ACC112 (cell line): ENCODE data around the gene SPDYE6.
"Not testable (repeated sequence)": the region's sequence is repeated elsewhere in the genome, so short reads cannot be mapped to it uniquely, and the experiment has no call there.

Experiments
- H2AFZ ChIP-seq: fragments of 200-600 bp; sonication (generic); one replicate; pipeline ENCODE4 v1.6.0; 2017; ENCODE audit warnings: antibody characterized with exemption, low read length; ENCODE audit not compliant: unreplicated experiment
- H3K27ac ChIP-seq: fragments of 200-600 bp; sonication (generic); 2 replicates; pipeline ENCODE4 v1.5.1; 2014; ENCODE audit warnings: low read depth, mild to moderate bottlenecking, antibody characterized with exemption, low read length, moderate library complexity
- H3K27me3 ChIP-seq: fragments of 200-600 bp; sonication (generic); 2 replicates; pipeline ENCODE4 v1.6.1; 2014; ENCODE audit warnings: mild to moderate bottlenecking, antibody characterized with exemption, low read length, moderate library complexity, mixed read lengths; ENCODE audit not compliant: insufficient read depth
- H3K36me3 ChIP-seq: fragments of 200-600 bp; sonication (generic); 2 replicates; pipeline ENCODE4 v1.6.1; 2016; ENCODE audit warnings: mild to moderate bottlenecking, antibody characterized with exemption, low read length, moderate library complexity, mixed read lengths; ENCODE audit not compliant: insufficient read depth
- H3K4me1 ChIP-seq: fragments of 200-600 bp; sonication (generic); one replicate; pipeline ENCODE4 v1.6.1; 2016; ENCODE audit warnings: low read length, mixed read lengths; ENCODE audit not compliant: insufficient read depth, unreplicated experiment, control insufficient read depth
- H3K4me3 ChIP-seq: fragments of 200-600 bp; sonication (generic); 2 replicates; pipeline ENCODE4 v1.5.1; 2014; ENCODE audit warnings: mild to moderate bottlenecking, low read depth, low read length
- H3K79me2 ChIP-seq: fragments of 200-600 bp; sonication (generic); one replicate; pipeline ENCODE4 v1.6.0; 2016; ENCODE audit warnings: low read length; ENCODE audit not compliant: control insufficient read depth, unreplicated experiment, insufficient read depth

The SPDYE6 gene

DNA sequence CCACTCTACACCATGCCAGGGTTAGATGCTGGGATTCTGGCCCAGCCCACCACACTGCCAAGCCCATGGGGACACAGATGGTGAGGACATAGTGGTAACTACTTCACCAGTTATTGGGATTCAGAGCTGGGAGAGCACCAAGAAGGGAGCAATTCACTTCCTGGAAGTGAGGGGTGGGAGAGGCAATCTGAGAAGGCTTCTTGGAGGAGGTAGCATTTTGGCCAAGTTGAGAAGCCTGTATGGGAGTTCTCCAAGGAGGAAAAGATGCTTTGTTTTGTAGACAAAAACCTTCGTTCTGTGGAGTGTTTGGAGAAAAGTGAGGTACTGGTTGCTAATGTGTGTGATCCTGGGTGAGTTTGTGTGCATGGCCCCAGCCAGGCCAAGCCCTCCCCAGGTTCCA, 36.1 kb upstream of the SPDYE6 start:
- H3K4me3 ChIP-seq, result no peak overlapping the region
- peaks cover 10% of the 10 kb centered on the region for H3K79me2 ChIP-seq
- H3K36me3 ChIP-seq, result peaks cover 6% of the 10 kb centered on the region
- no peak overlapping the region for H3K27ac ChIP-seq
- no peaks in the 10 kb centered on the region for H3K4me1 ChIP-seq
- H2AFZ ChIP-seq, result no peak overlapping the region
- no peaks in the 10 kb centered on the region for H3K27me3 ChIP-seq

DNA sequence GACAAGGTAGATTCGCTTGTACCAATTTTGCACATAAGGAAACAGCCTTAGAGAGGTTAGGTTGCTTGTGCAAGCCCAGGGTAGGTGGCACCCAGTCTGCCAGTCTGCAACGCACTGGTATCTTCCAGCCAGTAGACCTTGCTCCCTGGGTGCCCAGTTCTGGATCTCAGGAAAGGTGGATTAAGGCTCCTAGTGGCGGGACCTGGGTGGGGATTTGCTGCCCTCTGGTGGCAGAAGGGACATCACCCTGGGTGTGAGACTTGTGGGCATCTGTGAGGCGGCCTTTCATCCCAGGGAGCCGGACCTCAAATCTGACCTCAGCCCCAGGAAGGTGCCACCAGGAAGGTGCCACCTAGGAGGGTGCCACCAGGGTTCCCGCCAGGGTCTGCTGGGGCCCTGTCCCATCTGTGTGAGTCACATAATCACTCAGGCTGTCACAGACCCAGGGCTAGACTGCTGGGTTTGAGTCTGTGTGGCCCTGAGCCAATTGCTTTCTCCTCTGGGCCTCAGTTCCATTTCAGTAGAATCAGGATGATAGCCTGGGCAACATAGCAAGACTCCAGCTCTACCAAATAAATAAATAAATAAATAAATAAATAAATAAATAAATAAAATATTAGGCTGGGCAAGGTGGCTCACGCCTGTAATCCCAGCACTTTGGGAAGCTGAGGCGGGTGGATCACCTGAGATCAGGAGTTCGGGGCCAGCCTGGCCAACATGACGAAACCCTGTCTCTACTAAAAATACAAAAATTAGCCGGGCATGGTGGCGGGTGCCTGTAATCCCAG, 34.6 kb upstream of the SPDYE6 start:
- no peak overlapping the region for H2AFZ ChIP-seq
- peaks cover 6% of the 10 kb centered on the region for H3K36me3 ChIP-seq
- no peaks in the 10 kb centered on the region for H3K27me3 ChIP-seq
- H3K4me3 ChIP-seq, result no peak overlapping the region
- no peaks in the 10 kb centered on the region for H3K4me1 ChIP-seq
- no peaks in the 10 kb centered on the region for H3K79me2 ChIP-seq
- no peak overlapping the region for H3K27ac ChIP-seq

DNA sequence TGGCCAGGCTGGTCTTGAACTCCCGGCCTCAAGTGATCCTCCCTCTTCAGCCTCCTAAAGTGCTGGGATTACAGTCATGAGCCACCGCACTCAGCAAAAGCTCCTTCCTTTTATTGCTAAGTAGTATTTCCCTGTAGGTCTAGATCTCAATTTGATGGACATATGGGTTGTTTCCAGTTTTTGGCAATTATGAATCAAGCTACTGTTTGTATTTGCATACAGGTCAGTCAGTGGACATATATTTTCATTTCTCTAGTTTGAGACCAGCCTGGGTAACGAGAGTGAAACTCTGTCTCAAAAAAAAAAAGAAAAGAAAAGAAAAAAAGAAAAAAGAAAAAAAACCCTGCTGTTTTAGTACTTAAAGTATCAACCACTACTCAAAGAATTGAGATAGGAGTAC, 33.6 kb upstream of the SPDYE6 start:
- Histone ChIP-seq H3K27ac (no peak overlapping the region), H3K4me3 (no peak overlapping the region), H2AFZ (no peak overlapping the region), H3K79me2 (no peaks in the 10 kb centered on the region), H3K36me3 (peaks cover 6% of the 10 kb centered on the region), H3K4me1 (no peaks in the 10 kb centered on the region), H3K27me3 (no peaks in the 10 kb centered on the region)

- Histone ChIP-seq H3K27me3 (no peaks in the 10 kb centered on the region), H2AFZ (no peak overlapping the region), H3K79me2 (no peaks in the 10 kb centered on the region), H3K36me3 (peaks cover under 1% of the 10 kb centered on the region; the same call in 1 of the 2 replicates), H3K4me1 (no peaks in the 10 kb centered on the region), H3K27ac (no peak overlapping the region), H3K4me3 (no peak overlapping the region)
These were observed 30.8 kb upstream of the SPDYE6 start for GRCh38 chr7:102387064-102387463.

GRCh38 chr7:102381696-102382425, 25.6 kb upstream of the SPDYE6 start:
- H3K4me3 ChIP-seq, H2AFZ ChIP-seq, H3K4me1 ChIP-seq, H3K27ac ChIP-seq, H3K79me2 ChIP-seq, H3K27me3 ChIP-seq: not testable (repeated sequence)
- H3K36me3 ChIP-seq, result peaks cover 12% of the 10 kb centered on the region; the same call in 1 of the 2 replicates

DNA sequence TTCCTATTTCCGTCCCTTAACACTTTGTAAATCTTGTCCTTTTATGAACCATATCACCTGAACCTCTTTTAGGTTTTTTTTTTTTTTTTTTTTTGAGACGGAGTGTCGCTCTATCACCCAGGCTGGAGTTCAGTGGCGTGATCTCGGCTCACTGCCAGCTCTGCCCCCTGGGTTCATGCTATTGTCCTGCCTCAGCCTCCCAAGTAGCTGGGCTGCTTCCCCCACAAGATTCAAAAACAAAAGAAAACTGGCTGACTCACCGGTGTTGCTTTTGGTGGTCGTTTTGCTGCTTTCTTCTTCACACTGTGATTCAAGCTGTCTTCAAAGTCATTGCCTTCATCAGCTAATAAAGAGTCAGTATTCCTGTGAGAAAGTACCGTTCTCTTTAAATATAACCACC, 24.6 kb upstream of the SPDYE6 start:
- not testable (repeated sequence) for H3K27me3 ChIP-seq, H3K27ac ChIP-seq, H3K4me3 ChIP-seq, H2AFZ ChIP-seq, H3K79me2 ChIP-seq, H3K4me1 ChIP-seq
- H3K36me3 ChIP-seq, result peaks cover 12% of the 10 kb centered on the region; the same call in 1 of the 2 replicates

- H3K36me3 ChIP-seq, result peaks cover 12% of the 10 kb centered on the region; the same call in 1 of the 2 replicates
- H2AFZ ChIP-seq, result no peak overlapping the region
- H3K27me3 ChIP-seq, result no peaks in the 10 kb centered on the region
- H3K79me2 ChIP-seq, result peaks cover 7% of the 10 kb centered on the region
- no peak overlapping the region for H3K4me3 ChIP-seq
- H3K4me1 ChIP-seq, result no peaks in the 10 kb centered on the region
- H3K27ac ChIP-seq, result no peak overlapping the region
These were observed 20.8 kb upstream of the SPDYE6 start for GRCh38 chr7:102376964-102377466.

DNA sequence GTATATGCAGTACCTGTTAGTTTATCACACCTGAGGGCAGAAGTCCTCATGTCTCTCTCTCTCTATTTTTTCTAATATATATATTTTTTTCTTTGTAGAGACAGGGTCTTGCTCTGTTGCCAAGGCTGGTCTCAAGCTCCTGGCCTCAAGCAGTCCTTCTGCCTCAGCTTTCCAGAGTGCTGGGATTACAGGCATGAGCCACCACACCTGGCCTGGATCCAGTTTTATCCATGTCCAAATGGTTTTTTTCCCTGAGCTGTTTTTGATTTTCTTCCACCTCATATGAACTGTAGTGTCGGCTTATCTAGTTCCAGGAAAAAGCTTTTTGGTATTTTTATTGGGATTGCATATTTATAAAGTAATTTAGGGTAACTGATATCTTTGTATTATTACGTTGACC, 16.6 kb upstream of the SPDYE6 start:
- not testable (repeated sequence) for H3K79me2 ChIP-seq, H2AFZ ChIP-seq, H3K4me3 ChIP-seq, H3K36me3 ChIP-seq, H3K27ac ChIP-seq, H3K4me1 ChIP-seq, H3K27me3 ChIP-seq

DNA sequence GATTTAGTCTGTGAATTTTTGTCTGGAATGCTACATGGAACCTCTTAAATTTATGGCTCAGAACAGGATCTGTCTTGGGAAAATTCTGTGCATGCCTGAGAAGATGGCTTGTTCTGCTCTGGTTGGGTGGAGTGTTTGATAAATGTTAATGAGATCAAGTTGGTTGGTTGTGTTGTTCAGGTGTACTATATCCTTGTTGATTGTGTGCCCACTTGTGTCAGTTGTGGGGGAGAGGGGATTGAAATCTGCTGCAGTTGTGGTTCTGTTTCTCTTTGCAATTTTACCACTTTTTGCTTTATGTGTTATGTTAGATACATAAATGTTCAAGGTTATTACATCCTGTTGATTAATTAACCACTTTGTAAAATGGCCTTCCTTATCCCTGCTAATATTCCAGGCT, 13.8 kb upstream of the SPDYE6 start:
- not testable (repeated sequence) for H2AFZ ChIP-seq, H3K4me3 ChIP-seq, H3K36me3 ChIP-seq, H3K27ac ChIP-seq, H3K27me3 ChIP-seq, H3K4me1 ChIP-seq
- H3K79me2 ChIP-seq, result peaks cover 13% of the 10 kb centered on the region

GRCh38 chr7:102365390-102365789, 9.1 kb upstream of the SPDYE6 start:
- not testable (repeated sequence) for H3K36me3 ChIP-seq, H3K27ac ChIP-seq, H3K4me3 ChIP-seq, H3K4me1 ChIP-seq, H2AFZ ChIP-seq, H3K27me3 ChIP-seq
- peaks cover 11% of the 10 kb centered on the region for H3K79me2 ChIP-seq
